CD4-positive, alpha-beta T cell treated with Interleukin-15 for 1 hour (primary cell): ENCODE results near the gene RIMBP3C.
"Not testable (repeated sequence)": the region's sequence is repeated elsewhere in the genome, so short reads cannot be mapped to it uniquely, and the experiment has no call there.

Source experiments
- DNase-seq: peaks from one replicate; pipeline ENCODE4 v3.0.0-alpha.2; 2020

RIMBP3C gene

DNA sequence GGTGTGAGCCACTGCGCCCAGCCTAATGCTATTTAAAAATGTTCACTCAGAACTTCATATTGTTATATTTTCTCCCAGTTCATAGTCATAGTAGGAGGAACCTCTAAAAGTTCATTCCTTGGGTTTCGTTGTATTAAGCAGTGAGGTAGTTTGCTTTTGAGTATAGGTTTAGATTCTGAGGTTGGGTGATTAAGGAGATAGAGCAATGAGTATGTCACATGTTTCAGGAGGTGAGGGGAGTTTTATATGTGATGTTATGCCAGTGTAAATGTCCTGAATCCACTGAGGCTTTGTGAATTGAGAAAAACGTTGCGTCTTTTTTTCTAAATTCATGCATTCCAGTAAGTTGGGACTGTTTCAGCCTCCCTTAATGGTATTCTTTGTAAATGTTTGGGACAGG is 20.4 kb upstream of the RIMBP3C start:
- no peak for DNase-seq

DNA sequence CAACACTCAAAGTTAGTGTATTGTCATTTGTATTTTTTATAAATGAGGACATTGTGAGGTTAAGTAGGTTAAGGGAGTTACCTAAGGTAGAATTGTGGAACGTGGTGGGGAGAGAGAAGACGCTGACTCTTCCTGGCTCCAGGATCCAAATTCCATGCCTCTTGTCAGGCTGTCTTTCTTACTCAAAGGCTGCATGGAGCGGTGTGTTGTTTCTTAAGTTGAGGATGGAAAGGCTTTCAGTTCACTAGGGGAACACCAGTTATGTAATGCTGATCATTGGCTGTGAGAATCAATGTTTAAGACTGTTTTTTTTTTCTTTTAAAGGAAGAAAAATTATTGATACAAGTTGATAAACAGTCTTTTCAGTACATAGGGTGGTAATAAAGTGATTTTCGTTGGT is 19.1 kb upstream of the RIMBP3C start:
- DNase-seq, result no peak

DNA sequence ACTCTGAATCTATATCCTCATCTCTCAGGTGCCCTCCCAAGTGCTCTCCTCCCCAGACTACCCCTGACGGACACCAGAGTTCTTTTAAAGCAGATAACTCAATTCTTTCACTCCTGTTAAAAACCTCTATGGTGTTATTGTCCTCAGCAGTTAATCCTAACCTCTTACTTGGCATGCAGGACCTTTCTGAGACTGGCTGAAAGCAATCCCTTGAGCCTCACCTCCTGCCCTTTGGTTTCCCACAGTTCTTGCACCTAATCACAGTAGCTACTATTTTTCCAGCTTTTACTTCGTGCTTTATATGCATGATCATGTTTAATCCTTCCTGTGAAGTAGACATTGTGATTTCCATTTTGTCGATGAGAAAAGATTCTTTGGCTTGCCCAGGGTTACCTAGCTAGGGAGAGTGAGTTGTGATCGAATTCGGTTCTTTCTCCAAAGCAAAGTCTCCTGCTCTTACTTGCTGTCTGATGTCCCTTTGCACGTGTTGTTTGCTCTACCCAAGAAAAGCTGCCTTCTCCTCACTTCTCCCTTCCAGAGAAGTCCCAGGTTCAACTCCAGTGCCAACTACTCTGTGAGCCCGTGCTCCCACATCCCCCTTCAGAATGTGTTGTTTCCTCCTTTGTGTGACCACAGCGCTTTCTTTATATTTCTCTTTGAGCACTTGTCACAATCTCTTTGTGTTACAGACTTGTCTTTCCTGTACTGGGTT is 18.4 kb upstream of the RIMBP3C start:
- no peak for DNase-seq

DNA sequence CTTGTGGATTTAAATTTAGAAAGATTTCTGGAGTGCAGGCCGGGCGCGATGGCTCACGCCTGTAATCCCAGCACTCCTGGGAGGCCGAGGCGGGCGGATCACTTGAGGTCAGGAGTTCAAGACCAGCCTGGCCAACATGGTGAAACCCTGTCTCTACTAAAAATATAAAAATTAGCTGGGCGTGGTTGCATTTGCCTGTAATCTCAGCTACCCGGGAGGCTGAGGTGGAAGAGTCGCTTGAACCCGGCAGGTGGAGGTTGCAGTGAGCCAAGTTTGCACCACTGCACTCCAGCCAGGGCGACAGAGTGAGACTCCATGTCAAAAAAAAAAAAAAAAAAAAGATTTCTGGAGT is 17.8 kb upstream of the RIMBP3C start:
- not testable (repeated sequence) for DNase-seq

DNA sequence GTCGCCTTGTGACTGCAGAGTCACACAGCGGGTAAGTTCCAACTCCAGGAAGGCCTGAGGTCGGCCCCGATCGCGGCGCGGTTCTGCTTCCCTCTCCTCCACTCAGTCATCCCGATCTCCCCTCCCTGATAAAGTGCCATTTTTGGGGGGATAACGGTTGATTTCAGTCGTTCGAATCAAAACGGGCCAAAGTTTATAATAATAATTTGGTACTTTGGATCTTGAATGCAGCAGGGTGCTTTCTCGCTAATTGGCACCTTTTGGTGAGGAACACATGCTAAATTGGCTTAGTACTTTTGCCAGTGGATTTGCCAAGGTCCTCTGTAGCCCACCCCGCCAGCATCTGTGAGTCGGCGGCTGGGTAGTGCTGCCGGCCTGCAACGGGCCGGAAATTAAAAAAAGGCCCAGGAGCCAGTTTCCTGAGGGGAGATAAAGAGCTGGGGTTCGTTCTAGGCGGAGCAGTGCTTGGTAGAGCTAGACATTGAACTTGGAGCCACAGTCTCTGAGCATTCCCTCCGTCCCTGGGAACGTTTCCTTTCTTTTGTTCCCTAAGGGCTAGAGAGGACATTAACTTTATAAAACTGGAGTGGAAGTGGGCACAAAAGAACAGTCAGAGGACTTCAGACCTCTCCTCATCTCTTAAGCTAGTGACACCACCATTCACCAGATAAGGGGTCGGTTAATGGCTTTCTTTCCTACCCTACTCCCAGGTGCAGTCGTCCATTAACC is 17.2 kb upstream of the RIMBP3C start:
- no peak for DNase-seq

DNA sequence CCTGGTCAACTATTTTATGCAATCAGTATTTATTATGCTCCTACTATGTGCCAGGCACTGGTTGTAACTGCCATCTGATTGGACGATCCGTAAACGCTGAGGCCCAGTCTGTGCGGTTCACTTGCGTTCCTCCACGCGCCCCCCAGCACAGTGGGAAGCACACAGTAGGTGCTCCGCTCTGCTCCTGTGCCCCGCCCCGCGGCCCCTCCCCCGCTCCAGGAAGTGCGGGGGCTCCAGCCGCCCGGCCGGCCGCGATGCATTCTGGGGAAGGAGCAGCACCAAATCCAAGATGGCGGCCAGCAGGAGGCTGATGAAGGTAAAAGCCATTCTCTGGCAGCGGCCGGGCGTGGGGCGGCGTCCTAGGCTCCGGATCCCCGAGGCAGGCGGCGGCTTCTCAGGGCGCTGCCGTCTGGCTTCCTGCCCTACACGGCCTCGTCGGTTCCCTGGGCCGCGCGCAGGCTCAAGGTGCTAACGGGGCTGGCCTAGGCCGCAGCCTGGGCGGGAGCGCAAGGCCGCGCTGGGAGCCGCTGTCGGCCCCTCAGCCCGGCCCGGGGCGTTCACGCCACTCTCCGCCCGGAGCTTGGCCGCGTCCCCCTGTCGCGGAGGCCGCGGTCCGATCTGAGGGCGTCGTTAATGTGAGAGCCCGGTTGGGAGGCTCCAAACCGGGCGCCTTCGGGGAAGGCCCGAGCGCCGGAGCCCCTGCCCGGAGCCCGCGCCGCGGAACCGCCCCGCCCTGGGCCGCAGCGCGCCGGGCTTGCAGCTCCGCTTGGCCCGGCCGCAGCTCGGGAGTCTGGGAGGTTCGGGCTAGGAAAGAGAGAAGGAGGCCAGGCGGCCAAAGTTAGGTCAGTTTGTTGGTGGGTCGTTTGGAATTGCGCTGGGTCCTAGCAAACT is 16.4 kb upstream of the RIMBP3C start, which contains the start of gene UBE2L3:
TSS of gene UBE2L3 (plus strand) at position 259 of the 891 bp plus-strand sequence. CDS start at position 290, 31 bp downstream.
- DNase-seq, result peak; percentile 84

DNA sequence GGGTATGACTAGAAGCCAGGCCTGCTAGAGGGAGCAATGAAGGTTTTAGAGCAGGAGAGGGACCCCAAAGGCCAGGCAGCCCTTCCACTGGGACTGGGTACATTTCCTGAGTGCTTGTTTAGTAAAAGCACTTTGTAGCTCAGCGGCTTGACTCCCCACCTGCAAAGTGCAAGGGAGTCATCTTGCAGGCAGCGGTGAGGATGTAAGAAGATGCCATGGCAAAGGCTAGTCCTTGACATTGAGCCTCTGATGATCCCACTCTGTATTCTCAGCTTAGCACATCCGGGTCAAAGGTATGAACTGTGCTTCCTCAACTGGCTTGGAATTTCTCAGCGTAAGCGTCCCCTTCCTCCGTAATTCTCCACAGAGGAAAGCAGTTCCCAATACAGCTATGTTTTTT is 13.2 kb upstream of the RIMBP3C start:
- no peak for DNase-seq

DNA sequence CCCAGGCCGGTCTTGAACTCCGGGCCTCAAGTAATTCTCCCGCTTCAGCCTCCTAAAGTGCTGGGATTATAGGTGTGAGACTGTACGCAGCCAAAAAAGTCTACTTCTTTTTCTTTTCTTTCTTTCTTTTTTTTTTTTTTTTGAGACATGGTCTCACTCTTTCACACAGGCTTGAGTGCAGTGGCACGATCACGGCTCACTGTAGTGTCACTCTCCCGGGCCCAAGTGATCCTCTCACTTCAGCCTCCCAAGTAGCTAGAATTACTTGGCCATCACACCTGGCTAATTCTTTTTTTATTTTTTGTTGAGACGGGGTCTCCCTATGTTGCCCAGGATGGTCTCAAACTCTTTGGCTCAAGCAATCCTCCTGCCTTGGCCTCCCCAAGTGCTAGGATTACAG is 12.7 kb upstream of the RIMBP3C start:
- no peak for DNase-seq

DNA sequence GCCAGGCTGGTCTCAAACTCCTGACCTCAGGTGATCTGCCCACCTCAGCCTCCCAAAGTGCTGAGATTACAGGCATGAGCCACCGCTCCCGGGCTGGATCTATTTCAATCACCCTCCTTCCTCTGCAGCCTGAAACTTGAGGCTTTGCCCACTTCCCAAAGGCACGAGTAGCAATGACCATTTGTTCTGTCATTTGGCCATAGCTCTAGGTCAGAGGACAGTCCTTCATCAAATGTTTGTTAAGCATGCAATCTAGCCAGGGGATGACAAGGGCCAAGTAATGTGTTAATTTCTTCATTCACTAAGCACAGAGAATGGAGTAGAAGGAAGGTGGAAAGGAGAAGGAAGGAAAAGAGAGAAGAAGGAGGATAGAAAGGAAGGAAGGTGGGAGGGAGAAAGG is 9.4 kb upstream of the RIMBP3C start:
- DNase-seq, result not testable (repeated sequence)

DNA sequence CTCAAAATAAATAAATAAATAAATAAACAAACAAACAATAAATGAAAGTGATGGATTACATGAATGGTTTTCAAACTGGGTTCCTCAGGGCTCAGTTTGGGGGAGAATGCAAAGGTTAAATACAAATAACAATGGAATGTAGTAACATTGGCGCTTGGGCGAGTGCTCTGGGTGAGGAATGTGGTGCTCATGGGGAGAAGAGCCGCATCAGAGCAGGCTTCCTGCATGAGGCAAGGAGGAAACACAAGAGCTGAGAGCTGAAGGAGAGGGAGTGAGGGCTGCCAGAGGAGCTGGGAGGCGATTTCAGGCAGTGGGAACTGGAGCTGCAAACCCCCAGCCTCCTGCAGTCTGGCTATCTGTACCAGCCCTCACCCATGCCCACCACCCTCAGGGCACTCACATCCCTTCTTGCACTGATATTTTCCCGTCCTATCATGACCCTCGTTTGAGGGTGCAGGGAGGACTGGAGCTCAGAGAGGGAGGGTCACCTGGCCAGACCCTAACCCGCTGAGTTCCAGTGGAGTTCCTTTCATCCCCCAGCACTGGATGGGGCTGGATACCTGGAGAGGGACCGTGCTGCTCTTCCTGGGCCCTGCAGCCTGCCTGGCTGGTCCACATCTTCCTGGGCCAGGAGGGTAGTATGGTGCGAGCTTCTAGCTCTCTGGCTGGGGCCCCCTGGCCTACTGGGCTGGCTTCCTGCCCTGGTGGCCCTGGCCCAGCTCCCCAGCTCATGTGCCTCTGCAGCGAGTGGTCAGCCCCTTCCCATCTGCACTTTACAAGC is 8.3 kb upstream of the RIMBP3C start:
- not testable (repeated sequence) for DNase-seq

DNA sequence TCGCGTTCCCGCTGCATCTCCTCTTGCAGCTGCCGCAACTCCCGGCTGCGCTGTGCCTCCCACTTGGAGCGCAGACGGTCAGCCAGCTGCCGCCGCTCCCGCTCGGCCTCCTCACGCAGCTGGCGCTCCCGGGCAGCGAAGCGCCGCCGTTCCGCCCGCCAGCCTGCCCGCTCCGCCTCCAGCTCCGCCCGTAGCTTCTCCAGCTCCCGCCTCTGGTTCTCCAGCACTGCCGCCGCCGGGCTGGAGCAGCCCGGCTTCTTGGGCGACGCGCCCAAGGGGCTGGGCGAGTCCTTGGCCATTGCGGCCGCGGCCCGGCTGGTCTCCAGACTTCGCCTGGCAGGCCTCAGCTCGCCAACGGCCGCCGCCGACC is 598 bp downstream of the RIMBP3C start:
- not testable (repeated sequence) for DNase-seq

DNA sequence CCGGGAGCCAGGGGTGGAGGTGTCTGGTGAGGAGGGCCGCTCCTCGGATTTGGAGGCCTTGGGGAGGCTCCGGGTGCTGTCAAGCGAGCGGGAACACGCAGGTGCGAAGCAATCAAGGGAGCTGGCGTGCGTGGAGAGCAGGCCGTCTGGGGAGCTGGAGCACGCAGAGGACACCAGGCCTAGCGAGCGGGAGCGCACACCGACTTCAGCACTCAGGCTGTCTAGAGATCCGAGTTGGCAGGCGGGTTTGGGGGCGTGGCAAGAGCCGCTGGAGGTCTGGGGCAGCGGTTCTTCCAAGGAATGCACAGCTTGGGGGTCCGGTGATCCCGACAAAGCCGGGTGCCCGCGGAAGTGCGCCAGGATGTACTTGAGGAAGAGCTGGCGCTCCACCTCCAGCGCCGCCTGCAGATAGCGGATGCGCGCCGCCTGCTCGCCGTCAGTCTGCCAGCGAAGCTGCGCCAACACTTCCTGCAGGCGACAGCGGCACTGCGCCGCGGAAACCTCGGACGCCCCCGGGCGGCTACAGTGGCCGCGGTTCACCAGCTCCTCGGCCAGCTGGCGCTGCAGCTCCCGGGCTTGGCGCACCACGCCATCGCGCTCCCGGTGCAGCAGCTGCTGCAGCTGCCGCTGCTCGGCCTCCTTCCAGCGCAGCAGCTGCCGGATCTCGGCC is 1.1 kb downstream of the RIMBP3C start:
- DNase-seq, result not testable (repeated sequence)

DNA sequence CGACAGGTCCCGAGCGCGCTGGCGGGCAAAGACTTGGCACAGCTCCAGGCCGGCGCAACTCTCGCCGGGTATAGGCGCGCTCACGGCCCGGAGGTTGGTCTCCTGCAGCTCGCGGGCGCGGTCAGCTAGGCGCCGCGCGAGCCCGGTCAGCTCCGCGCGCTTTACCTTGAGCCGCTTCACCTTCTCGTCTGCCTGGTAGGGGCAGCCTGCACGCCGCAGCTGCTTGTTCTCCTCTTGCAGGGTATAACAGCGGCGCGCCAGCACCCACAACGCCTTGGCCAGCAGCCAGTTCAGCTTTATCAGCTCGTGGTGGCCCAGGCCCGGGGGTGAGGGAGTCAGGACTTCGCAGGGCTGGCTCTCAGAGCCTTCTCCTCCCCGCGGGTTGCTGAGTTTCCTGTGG is 1.7 kb downstream of the RIMBP3C start:
- not testable (repeated sequence) for DNase-seq

DNA sequence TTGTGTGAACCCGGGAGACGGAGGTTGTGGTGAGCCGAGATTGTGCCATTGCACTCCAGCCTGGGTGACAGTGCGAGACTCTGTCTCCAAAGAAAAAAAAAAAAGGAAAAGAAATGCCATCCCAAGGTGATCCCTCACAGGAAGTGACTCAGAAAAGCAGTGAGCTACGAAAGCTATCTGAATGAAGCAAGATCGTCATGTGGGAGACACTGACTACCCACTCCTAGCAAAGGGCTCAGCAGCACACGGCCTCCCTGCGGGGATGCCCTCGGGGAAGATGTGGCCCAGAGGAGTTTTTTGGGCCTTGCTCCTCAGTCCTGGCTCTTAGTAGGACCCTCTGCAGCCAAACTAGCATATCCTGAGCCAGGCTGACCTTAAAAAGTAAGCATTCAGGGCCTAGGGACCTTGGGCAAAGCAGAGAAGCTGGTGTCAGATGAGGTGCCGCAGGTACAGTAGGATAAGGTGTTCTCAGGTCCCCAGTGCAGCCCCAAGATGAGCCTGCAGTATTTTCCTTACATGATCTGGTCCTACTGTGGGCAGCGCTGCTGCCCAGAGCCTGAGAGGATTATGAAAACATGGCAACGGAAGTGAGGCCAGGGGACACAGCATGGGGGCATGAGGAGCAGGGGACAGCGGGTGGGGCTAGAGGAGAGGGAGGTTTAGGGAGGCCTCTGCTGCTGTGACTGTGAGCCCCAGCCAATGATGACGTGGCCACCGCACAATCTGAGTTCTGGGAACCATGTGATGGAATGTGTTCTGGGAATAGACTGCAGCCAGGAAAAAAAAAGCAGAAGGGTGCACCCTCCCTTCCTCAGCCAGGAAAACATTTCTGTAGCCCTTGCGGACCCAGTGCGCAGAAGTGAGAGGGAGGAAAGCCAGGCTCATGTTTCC is 6.6 kb downstream of the RIMBP3C start:
- DNase-seq, result not testable (repeated sequence)

DNA sequence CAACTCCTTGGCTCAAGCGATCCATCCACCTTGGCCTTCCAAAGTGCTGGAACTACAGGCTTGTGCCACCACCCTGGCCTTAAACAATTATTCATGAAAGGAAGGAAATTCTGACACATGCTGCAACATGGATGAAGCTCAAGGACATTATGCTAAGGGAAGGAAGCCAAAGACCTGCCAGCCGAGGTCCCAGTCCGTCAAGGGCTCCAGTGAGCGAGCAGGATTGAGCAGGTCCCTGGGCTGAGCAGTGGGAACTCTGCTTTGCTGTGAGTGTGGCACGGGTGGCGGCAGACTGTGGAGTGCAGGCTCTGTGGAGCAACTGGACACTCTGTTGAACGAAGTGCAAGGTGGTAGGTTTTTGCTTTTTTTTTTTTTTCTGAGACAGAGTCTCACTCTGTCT is 11.4 kb downstream of the RIMBP3C start:
- DNase-seq, result not testable (repeated sequence)

DNA sequence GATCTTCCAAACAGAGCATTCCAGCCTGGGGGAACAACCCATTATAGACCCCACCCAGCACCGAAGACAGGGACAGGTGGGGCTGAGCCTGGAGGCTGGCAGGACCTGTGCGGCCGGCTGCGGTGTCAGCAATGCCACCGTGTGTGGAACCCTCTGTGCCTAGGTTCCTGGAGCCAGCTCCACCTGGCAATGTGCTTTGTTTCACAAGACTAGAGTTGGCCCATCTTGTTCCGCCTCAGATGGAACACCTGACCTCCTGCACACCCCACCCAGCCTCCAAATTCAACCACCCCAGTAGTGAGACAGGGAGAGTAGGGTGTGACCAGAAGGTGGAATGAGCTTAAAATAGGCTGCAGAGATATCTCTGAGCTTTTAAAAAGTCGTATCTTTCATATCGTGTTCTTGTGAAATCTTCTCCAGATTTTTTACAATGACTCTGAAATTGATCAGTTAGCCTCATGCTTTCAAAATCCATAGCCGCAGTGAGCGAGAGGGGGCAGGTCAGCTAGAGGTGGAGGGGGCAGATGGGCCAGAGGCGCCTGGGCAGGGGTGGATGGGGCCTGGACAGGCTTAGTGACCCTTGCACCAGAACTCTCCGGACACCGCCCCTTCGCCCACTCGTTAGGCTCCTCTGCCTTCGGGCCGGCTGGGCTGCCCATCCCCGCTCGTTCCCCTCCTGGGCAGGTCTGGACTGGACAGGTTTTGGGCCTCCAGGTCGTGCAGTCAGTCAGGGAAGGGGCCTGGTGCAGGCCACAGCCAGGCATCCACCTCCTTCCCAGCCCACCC is 18.2 kb downstream of the RIMBP3C start:
- DNase-seq, result not testable (repeated sequence)

DNA sequence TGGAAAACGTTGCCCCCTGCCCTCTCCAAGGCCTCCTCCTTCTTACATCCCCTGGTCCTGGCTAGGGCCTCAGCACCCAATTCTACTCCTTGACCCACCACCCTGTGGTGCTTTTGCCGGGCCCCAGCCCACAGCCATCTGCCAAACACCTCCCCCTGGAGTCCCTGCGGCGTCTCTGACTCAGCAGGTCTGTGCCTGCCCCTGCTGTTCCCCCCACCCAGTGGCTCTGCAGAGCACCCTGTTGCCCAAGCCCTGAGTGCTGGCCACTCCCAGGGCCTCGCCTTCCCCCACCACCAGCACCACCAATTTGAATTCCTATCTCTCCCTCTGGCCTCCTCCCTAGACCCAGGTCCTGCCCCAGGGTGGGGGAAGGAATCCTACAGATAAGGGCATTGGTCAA is 19.7 kb downstream of the RIMBP3C start:
- DNase-seq, result not testable (repeated sequence)

DNA sequence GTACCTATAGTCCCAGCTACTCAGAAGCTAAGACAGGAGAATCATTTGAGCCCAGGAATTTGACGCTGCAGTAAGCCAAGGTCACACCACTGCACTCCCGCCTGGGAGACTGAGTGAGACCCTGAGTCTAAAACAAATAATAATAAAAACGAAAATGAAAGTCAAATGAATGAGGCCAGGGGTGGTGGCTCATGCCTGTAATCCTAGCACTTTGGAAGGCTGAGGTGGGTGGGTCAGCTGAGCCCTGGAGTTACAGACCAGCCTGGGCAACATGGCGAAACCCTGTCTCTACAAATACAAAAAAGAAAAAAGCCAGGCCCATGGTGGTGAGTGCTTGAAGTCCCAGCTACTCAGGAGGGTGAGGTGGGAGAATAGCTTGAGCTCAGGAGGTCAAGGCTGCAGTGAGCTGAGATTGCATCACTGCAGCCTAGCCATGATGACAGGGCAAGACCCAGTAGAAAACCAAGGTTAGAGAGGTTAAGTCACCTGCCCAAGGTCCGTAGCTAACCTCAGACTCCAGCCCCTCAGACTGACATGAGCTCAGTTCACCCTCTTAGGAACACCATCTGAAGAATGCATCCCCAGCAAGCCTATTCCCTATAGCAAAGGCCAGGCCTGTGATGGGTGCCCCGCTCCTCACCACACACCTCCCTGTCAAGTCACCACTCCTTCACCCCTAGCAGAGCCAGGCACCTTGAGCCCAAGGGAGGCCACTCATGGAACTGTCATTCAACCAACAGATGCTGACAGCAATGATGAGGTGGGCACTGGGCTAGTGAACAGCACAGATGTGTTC is 24.4 kb downstream of the RIMBP3C start:
- not testable (repeated sequence) for DNase-seq
